ENCODE data around the gene UROC1. TPM values are rescaled to one million over a fixed set of nuclear protein-coding genes. Genes with fewer than 3 reads are reported as not detected.
A peak's percentile ranks its signal among the peaks of the same experiment; 100 is the strongest.

Gene UROC1
- total and polyA plus RNA-seq, 4 donors = 0.01 to 0.21 (median 0.08) TPM

GRCh38 chr3:126487151-126487771 is 30.3 kb downstream of the UROC1 start:
- WGBS, 2 donors = 36 to 49% methylated on average over 17 of the region's 17 CpGs
- H3K27me3 ChIP-seq (ENCODE audit: control insufficient read depth in 3 of 3, insufficient read depth in 3 of 3, low read length in 2 of 3) = peaks cover 0 to 2% (median 0%) of the 10 kb centered on the region in 3 donors
- no peak overlapping the region for H3K9ac ChIP-seq (ENCODE audit: insufficient read depth in 1 of 2, low read length in 2 of 2)
- peak in 2 of 3 donors; percentile 14 to 29 for DNase-seq
- H3K4me3 ChIP-seq = no peak overlapping the region
- TF ChIP-seq, protein P1, sequence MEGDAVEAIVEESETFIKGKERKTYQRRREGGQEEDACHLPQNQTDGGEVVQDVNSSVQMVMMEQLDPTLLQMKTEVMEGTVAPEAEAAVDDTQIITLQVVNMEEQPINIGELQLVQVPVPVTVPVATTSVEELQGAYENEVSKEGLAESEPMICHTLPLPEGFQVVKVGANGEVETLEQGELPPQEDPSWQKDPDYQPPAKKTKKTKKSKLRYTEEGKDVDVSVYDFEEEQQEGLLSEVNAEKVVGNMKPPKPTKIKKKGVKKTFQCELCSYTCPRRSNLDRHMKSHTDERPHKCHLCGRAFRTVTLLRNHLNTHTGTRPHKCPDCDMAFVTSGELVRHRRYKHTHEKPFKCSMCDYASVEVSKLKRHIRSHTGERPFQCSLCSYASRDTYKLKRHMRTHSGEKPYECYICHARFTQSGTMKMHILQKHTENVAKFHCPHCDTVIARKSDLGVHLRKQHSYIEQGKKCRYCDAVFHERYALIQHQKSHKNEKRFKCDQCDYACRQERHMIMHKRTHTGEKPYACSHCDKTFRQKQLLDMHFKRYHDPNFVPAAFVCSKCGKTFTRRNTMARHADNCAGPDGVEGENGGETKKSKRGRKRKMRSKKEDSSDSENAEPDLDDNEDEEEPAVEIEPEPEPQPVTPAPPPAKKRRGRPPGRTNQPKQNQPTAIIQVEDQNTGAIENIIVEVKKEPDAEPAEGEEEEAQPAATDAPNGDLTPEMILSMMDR (IDR thresholded peaks at IDR 0.05; ENCODE audit: control extremely low read depth, extremely low read depth) = no peak
- H3K27ac ChIP-seq (ENCODE audit: low read depth in 1 of 2, low read length in 1 of 2) = no peak overlapping the region
- H3K36me3 ChIP-seq (ENCODE audit: control insufficient read depth in 4 of 4, insufficient read depth in 4 of 4, low read length in 4 of 4) = no peaks in the 10 kb centered on the region
- no peak for ATAC-seq (ENCODE audit: insufficient read depth, low FRiP score)
- no peaks in the 10 kb centered on the region for H3K9me3 ChIP-seq (ENCODE audit: control insufficient read depth in 4 of 4, insufficient read depth in 3 of 4, low read length in 3 of 4)
- H3K4me1 ChIP-seq (ENCODE audit: control insufficient read depth in 5 of 5, insufficient read depth in 5 of 5, low read length in 5 of 5) = peaks cover 0 to 9% (median 0%) of the 10 kb centered on the region in 5 donors

DNA sequence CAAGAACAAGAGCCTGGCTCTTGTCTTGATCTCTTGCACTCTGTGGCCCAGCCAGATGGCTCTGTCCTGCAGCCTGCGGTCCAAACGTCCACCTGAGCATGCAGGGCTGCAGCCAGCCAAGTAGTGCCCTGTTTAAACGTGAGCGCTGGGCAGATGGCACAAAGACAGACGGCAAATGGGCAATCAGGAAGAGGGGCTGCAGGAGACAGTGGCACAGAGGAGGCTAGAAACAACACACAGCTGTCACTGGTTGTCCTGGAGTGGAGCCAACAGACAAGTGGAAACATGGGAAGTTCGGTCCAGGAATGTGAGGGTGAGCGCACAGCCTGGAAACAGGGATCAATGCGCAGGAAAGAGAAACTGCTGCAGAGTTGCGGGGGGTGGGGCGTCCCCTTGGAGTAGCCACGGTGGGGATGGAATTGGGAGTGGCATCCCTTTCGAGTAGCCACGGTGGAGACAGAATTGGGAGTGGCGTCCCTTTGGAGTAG is 31.2 kb downstream of the UROC1 start:
- TF ChIP-seq, protein P1 (IDR thresholded peaks at IDR 0.05; ENCODE audit: control extremely low read depth, extremely low read depth) = no peak
- DNase-seq (peak; percentile 27 to 50 (median 39)), ATAC-seq (ENCODE audit: insufficient read depth, low FRiP score) (no peak)
- H3K9ac ChIP-seq (ENCODE audit: insufficient read depth in 1 of 2, low read length in 2 of 2) = no peak overlapping the region
- H3K4me3 ChIP-seq = no peak overlapping the region
- peaks cover 0 to 9% (median 4%) of the 10 kb centered on the region in 5 donors for H3K4me1 ChIP-seq (ENCODE audit: control insufficient read depth in 5 of 5, insufficient read depth in 5 of 5, low read length in 5 of 5)
- H3K27ac ChIP-seq (ENCODE audit: low read depth in 1 of 2, low read length in 1 of 2) = no peak overlapping the region
- peaks cover 0 to 2% (median 0%) of the 10 kb centered on the region in 3 donors for H3K27me3 ChIP-seq (ENCODE audit: control insufficient read depth in 3 of 3, insufficient read depth in 3 of 3, low read length in 2 of 3)
- no peaks in the 10 kb centered on the region for H3K9me3 ChIP-seq (ENCODE audit: control insufficient read depth in 4 of 4, insufficient read depth in 3 of 4, low read length in 3 of 4)
- no peaks in the 10 kb centered on the region for H3K36me3 ChIP-seq (ENCODE audit: control insufficient read depth in 4 of 4, insufficient read depth in 4 of 4, low read length in 4 of 4)
- WGBS, 2 donors = 77 to 86% methylated on average over 14 of the region's 14 CpGs

- Histone ChIP-seq H3K36me3 (ENCODE audit: control insufficient read depth in 4 of 4, insufficient read depth in 4 of 4, low read length in 4 of 4) (no peaks in the 10 kb centered on the region), H3K4me3 (no peak overlapping the region), H3K9me3 (ENCODE audit: control insufficient read depth in 4 of 4, insufficient read depth in 3 of 4, low read length in 3 of 4) (no peaks in the 10 kb centered on the region), H3K27ac (ENCODE audit: low read depth in 1 of 2, low read length in 1 of 2) (no peak overlapping the region), H3K4me1 (ENCODE audit: control insufficient read depth in 5 of 5, insufficient read depth in 5 of 5, low read length in 5 of 5) (peaks cover 0 to 12% (median 4%) of the 10 kb centered on the region in 5 donors), H3K27me3 (ENCODE audit: control insufficient read depth in 3 of 3, insufficient read depth in 3 of 3, low read length in 2 of 3) (peaks cover 0 to under 1% (median 0%) of the 10 kb centered on the region in 3 donors), H3K9ac (ENCODE audit: insufficient read depth in 1 of 2, low read length in 2 of 2) (no peak overlapping the region)
- 95 to 97% methylated on average over 9 of the region's 9 CpGs for WGBS, 2 donors
- TF ChIP-seq, protein P1 (IDR thresholded peaks at IDR 0.05; ENCODE audit: control extremely low read depth, extremely low read depth) = no peak
- no peak for ATAC-seq (ENCODE audit: insufficient read depth, low FRiP score)
- DNase-seq = no peak
Measured at GRCh38 chr3:126485956-126486355, 31.6 kb downstream of the UROC1 start.
